HG03175 (cell line): ENCODE results near the gene PCBP3.
"Not testable (repeated sequence)": the region's sequence is repeated elsewhere in the genome, so short reads cannot be mapped to it uniquely, and the experiment has no call there.

Experiments used
- ATAC-seq: cut with Tn5 transposase; IDR thresholded peaks from one replicate; pipeline ENCODE4 v1.9.1; 2021; ENCODE audit warnings: mild to moderate bottlenecking, moderate library complexity; ENCODE audit not compliant: unreplicated experiment

PCBP3 gene

DNA sequence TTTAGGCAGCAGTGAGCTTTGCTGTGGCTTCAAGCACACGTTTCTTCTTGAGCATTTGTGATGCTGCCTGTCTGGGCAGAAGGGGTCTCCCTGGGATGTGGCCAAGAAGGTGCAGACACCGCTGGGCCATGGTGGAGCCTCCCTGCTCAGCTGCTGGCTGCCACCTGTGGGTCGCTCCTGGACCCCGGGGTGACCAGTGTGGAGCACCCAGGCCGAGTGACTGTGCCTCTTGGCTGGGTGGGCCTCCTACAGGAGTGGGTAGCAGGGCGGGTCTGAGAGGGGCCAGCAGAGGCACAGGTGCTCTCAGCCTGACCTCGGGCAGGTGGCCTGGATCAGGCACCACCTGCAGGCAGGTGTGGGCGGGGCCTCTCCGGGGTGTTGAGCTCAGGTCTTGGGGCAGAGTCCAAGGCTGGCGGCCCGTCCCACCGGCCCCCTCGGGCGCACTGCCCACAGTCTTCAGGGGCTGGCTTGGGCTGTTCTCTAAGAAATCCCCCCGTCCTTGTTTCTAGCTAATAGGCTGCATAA lies 296.1 kb downstream of the PCBP3 start:
- no peak for ATAC-seq

DNA sequence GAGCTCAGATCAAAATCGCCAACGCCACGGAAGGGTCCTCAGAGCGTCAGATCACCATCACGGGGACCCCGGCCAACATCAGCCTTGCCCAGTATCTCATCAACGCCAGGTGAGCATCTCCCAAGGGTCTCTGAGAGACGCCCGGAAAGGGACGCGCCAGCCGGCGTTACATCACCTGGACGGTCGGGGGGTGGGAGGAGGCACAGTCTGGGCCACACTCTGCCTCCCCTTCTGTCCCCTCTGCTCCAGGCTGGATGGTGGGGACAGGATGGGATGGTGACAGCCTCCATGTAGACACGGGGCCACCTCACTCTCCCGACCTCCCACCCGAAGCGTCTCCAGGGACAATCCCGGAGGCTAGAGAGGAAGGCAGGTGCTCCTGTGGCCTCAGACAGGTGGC lies 296.6 kb downstream of the PCBP3 start:
- no peak for ATAC-seq

DNA sequence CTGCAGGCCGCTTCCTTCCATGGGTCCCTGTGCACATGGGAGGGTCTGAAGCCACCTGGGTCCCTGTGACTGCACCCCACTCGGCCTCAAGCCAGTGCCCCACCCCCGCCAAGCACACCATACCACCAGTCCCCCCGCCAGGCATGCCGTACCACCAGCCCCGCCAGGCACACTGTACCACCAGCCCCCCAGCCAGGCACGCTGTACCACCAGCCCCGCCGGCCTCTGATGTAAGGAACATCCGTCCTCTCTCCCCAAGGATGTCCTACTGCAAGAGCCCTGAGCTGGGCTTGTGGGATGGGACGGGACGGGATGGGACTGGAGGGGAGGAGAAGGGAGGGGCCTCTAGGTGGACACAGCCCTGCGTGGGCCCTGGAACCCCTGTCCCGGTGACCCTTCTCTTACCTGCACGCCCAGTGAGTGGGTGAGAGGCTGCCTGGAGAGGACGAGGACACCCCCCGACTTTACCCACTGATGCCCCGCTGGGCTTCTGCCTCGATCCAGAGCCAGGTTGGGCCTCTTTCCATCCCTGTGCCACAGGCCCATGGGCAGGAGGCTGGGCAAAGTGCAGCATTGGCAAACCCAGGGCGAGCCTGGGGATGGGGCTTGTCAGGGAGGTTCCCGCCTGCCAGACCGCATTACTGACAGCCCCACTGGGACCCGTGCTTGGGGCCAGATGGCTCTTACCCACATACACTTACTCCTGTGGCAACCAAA lies 297.3 kb downstream of the PCBP3 start:
- ATAC-seq = no peak

DNA sequence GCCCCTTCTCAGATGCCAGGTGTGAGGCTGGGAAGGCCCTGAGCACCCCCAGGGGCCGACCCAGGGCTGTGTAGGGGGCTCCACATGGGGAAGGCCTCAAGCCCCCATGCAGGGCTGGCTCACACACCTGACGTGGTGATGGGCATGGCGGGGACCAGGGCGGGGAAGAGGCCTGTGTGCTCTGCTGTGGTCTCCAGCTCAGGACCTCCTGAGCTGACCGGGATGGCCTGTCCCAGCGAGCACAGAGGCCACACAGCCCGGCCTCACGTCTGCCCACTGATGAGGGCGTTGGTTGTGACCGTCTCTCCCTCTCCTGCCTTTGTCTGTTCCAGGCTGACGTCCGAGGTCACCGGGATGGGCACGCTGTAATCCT lies 297.8 kb downstream of the PCBP3 start:
- ATAC-seq = no peak

DNA sequence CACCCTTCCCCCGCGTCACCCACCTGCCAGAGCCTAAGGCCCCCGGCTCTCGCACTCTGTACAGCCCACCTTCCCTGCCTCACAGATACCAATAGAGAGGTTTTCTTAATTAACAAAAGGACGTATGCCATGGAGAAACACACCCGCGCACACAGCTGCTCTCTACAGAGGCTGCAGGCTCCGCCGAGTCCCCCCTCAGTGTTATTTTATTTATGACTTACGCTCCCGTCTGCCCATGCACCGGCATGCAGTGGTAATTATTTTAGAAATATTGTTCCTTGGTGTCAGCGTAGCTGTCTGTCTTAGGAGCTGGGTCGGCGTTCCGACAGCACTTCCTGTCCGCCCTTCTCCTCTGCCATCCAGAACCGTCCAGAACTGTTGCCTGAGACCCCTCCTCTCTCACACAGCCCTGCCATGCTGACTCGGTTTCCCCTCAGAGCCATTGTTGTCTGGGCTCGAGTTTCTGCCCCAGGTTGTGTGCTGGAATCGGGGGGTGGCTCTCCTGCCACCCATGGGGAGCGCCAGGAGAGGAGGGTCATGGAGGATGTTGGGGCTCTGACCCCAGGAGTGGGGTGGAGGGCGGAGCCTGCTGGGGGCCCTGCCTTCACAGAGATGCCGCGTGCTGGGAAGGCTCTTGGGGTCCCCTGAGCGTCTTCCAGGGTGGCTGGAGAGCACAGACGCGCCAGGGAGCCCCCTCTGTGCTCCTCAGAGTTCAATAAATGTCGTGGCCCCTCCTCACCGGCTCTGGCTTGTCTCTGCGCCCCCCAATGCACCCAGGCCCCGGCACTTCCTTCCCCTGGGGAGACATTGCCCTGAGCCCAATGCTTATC lies 298.4 kb downstream of the PCBP3 start:
- no peak for ATAC-seq

DNA sequence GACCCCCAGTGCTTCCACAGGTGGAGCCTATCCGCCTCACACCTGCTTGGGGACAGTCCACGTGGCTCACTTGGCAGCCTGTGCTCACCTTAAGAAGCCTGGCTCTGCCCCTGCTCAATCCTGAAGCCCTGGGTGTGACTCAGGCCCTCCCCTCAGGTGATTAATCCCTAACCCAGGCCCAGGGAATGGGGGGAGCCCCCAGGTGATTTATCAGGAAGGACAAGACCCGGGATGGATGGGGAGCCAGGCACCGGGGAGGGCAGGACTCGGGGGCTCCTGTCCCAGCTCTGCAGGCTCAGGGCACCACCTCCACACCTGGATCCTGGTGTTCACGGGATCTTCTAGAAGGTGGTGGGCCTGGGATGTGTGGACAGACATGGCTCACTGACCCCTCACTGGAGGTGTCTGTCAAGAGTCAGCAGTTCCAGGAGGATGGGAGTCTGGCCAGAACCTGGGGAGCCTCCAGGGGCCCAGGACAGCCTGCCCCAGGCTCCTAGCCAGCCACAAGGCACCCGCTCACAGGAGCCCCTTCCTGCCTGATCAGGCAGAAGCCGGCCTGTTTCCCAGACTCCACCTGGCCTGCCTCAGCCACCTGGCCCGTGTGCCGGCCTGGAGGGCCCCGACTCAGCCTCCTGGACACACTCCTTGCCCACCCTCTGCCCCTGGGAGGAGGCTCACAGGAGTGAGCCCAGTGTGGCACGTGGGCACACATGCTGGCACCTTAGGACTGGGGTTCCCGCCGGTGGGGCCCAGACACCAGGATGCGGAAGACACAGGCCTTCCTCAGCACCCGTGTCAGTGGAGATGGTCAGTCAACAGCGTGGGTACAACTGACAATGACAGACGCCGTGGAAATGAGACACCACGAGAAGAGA lies 299.5 kb downstream of the PCBP3 start:
- ATAC-seq = no peak

DNA sequence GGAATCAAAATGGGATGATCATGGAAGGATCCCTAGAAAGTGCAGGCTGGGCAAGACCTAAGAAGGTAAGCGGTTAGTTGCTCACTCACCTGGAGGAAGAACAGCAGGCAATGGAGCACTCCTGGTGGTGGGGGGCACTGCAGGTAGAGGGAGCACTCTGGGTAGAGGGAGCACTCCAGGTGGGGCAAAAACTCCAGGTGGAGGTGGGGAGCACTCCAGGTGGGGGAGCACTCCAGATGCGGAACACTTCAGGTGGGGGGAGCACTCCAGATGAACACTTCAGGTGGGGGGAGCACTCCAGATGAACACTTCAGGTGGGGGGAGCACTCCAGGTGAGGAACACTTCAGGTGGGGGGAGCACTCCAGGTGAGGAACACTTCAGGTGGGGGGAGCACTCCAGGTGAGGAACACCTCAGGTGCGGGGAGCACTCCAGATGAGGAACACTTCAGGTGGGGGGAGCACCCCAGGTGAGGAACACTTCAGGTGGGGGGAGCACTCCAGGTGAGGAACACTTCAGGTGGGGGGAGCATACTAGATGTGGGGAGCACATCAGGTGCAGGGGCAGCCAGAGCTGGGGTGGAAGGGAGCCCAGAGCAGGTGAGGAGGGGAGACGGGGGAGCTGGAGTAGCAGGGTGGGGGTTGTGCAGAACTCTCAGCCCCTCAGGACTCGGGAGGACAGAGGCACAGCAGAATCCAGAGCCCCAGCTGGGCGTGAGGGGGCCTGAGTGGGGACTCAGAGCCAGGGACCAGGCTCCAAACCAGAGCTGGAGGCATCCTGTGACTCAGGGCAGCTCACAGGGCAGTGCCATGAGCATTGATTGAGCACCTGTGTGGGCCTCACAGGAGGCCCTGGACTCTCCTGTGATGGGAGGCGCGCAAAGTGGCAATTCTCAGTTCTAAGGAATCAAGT lies 300.4 kb downstream of the PCBP3 start:
- no peak for ATAC-seq

DNA sequence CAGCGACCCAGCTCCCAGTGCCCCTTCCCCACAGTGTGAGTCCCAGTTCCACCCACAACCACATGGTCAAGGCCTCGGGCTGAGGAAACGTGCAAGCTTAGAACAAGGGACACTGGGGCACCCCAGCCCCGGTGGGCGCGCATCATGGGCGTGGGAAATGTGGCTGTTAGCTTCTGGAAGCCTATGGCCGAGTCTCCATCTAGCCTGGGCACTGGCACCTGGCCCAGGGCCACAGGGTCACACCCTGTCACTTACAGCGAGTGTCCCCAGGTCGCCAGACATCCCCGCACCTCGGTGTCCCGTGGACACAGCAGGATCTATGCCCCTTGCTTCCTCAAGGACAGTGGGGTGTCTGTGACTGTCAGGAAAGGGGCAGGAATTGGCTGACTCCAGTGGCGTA lies 301.1 kb downstream of the PCBP3 start:
- ATAC-seq = no peak

DNA sequence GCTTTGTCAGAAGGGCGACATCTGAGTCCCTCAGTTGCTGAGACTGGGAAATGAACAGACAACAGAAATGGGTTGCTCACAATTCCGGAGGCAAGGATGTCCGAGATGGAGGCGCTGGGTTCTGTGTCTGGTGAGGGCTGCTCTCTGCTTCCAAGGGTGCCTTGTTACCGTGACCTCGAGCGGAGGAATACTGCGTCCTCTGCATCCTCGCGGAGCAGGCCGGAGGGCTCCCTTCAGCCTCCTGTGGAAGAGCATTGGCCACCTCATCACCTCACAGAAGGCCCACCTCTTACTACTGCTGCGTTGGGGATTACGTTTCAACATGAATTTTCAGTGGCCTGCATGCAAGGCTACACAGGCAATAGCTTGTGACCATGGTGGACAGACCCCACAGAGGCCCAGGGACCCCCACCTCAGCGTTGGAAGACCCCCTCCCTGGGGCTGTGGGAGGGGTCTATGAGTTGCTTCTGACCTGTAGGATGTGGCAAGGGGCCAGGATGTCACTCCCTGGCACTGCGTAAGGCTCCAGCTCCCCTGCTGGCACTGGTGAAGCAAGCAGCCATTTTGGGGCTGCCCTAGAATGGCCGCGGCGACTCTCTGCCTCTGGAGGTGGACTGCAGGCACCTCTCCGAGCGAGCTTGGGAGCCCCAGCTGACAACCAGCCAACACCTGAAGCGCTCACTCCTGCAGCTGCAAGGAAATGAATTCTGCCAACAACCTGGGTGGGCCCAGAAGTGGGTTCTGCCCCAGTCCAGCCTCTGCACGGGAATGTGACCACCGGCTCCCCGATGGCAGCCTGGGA lies 301.7 kb downstream of the PCBP3 start:
- ATAC-seq = no peak

DNA sequence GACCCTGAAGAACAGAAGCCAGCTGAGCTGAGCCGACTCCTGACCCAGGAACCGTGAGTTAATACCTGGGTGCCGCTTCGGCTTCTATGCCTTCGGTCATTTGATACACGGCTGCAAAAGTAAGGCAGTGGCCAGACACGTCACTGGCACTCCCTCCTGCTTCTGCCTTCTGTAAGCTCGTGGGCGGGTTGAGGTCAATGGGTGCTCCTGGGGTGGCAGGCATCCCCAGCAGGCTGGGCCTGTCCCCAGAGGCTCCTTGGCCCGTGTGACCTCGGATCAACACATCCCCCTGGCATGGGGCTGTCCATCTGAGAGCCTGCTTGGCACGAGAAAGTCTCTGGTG lies 302.3 kb downstream of the PCBP3 start:
- no peak for ATAC-seq

DNA sequence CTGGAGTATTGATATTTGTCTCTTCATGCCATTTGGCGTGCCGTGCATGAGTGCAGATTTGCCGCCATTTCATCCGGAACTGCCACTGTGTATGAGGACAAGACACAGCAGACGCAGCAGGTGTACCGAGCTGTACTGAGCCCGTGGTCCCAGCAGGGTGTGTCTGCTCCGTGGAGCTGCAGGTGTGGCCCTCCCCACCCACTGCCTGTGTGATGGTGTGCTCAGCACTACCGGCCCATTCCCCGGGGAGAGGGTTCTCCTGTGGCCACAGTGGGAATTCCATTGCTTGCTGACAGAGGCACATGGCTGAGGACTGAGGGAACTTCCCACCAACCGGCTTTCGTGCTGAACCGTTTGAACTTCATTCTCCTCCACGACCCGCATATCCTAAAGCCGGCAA lies 303.8 kb downstream of the PCBP3 start:
- no peak for ATAC-seq

DNA sequence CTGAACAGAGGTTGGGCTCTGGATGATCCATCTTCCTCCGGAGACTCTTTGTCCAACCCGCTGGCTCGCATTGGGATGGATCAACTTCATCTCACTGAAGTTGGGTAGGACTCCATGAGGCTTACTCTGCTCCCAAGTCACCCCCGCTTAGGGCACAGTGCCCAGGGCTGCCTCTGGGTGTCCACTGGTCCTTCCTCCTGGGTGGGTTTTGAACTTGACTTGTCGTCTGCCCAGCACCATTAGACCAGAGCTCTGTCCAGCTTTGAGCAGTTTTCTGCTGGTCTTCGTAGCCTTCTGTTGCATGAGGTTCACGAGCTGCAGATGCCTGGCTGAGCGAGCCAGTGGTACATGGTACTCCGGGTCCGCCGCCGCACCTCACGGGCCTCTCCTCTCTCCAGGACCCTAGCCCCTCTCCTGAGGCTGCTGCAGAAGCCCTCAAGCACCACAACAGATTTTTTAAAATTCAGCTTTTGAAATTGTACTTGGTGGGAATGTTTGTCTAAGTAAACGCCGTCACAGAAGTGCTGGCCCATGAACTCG lies 304.3 kb downstream of the PCBP3 start:
- ATAC-seq = no peak

DNA sequence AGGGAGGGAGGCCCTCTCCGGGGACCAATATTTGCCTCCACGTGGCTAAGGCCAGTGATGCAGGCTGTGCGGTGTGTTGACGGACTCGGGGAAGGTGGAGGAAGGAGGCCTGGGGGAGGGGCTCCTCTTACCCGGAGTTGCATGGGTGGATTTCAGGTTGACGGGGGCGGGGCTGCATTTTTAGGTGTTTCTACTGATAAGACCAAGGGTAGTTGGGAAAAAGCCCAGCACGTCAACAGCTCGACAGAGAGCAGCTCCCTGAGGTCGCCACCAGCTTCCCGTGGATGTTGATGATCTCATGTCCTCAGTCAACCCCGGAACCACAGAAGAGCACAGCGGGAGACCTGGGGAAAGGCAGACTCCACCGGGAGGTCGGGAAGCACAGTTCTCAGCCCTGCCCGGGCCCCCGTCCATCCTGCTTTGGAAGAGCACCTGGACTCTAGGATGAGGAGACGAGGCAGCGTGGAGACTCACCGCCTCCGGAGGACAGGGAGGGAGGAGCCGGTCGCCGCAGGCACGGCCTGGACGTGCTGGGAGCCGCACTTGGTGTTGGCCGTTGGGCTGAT lies 305.1 kb downstream of the PCBP3 start:
- ATAC-seq = no peak

DNA sequence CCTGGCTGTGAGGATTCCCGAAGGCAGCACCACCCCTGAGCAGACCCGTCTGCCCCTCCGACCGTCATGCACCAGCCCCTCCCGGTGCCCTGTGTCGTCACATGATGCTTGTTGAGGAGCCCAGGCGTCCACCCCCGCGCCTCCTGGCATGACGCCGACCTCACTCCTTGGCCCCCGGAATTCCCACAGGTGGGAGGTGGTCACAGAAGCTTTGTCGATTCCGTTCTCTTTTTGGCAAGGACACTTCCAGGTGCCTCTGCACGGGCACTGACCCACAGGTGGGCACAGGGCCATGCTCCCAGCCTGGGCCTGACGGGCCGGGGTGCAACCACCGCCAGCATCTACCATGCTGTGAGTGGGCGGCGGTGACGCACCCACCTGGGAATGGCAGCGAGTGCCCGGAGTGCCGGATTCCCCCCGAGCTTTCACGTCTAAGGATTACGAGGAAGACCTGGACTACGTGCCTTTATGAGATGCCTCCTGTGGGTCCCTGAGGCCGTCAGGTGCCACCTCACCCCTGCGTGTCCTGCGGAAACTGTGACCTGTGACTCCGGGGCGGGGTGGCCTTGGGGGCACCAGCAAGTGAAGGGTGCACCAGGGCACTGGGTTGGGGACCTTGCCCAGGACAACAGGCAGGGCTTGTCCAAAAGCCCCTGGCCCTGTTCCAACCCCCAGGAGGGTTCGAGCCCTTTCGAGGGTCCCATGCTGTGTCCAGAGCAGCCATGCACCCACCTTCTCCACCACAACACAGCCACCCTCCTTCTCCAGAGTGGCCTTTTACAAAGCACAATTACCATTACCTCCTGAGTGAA lies 306.6 kb downstream of the PCBP3 start:
- no peak for ATAC-seq

DNA sequence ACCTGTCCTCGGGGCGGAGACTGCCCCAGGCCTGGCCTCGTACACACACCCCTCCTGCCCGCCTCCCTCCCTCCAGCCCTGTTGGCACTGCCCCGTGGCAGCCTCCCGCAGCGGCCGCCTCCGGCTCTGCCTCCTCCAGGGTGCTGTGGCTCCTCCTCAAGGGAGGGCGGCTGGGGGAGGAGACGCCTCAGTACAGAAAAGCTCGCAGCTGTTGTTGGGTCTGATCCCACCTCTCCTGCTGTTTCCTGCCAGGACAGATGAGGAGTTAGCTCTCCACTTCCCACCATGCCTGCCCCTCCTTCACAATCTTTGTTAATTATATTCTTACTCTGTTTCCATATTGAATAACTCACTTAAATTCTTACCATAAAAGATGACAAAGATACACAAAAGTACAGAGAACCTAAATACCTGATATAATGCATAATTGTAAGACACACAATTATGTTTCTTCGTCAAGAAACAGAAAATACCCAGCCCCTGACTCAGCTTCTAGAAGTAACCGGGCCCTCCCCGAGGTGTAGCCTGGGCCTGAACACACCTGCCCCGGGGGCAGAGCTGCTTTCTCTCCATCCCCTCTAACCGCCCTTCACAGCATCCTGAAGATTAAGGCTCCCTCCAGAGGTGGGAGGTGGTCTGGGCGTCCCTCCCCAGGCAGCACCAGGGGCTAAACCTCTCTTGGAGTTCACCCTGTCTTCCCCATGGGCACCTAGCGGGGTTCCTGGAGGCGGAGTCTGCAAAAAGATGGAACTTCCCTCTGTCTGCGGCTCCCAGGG lies 307.4 kb downstream of the PCBP3 start:
- ATAC-seq = no peak

DNA sequence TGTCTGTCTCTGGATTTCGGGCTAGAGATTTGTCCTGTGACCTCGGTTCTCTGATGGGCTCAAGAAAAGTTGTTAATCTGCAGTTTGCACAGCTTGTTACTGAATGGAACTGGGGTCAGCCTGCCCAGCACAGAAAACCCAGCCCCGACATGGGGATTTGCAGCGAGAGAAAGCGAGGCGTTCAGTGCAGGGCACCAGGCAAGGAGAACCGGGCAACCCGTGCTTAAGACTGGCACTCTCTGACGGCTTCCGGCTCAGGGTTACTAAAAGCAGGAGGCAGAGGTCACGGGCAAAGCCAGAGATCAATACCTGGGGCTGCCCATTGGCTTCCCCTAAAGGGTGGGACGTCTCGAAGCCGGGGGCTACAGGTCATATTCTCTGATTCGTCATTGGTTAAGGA lies 308.2 kb downstream of the PCBP3 start:
- ATAC-seq = no peak

DNA sequence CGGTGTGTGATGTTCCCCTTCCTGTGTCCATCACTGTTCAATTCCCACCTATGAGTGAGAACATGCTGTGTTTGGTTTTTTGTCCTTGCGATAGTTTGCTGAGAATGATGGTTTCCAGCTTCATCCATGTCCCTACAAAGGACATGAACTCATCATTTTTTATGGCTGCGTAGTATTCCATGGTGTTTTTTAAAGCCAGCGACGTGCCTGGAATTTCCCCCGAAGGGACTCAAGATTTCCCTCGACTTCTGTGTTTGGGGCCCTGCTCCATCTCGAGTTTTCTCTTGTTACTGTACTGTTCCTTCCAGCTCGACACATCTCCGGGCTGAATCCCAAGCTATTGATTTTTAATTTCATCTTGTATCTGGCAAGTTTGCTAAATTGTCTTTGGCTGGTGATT lies 309.0 kb downstream of the PCBP3 start:
- not testable (repeated sequence) for ATAC-seq
